ENCODE data around the gene SIGLEC8.

- TF ChIP-seq CTCF (conservative IDR thresholded peaks at IDR 0.05; ENCODE audit: low read length) (no peak), EZH2phosphoT487 (IDR thresholded peaks at IDR 0.05; ENCODE audit: borderline replicate concordance) (no peak)
Measured at GRCh38 chr19:51480590-51480989, 22.3 kb upstream of the SIGLEC8 start.
